ENCODE results near the gene HRAS. TPM values are rescaled to one million over a fixed set of nuclear protein-coding genes. Genes with fewer than 3 reads are reported as not detected.

HRAS gene
- total and polyA plus RNA-seq, 2 of the 13 experiments (the other 11 are each of a cell fraction or from before 2014, with no cell fraction given) = 32.9 to 50.0 TPM

DNA sequence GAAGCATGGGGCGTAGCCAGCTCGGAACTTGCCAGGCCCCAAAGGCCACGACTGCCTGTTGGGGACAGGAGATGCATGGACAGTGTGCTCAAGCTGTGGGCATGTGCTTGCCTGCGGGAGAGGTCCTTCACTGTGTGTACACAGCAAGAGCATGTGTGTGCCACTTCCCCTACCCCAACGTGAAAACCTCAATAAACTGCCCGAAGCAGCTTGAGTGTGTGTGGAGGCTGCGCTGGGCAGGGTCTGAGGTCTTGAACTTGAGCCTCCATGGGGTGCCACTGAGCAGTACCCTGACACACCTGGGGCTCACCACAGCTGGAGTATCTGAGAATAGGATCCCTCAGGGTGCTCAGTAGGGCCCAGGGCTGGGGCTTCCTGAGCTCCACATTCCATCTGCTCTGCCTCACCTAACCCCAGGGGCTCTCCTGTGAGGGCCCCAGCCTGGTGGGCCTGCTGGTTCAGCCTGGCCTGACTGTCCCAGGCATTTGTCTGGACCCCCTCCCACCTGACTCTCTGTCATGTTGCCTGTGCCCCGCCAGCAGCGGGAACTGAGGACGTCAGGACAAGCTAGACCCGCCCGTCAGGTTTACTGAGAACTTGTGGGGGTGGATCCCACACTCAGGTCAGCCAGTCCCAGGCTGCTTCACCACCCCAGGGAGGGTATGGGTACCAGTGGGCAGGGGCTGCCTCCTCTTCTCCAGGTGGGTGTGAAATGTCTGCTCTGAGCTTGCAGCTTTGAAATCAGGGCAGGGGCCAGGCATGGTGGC, 28.6 kb upstream of the HRAS start:
- Histone ChIP-seq H3K9me3 (ENCODE audit: low read length) (no peaks in the 10 kb centered on the region), H3K36me3 (replicated peaks in 1 of 2; ENCODE audit: control insufficient read depth in 1 of 2, insufficient read depth in 2 of 2, low read length in 2 of 2) (peaks cover 0 to 2% of the 10 kb centered on the region in 2 experiments; a peak in 3 of 5 replicates), H2AFZ (ENCODE audit: low read length) (no peak overlapping the region), H4K20me1 (ENCODE audit: insufficient read depth, low read length) (peaks cover 25% of the 10 kb centered on the region; the same call in 1 of the 2 replicates), H3K4me2 (ENCODE audit: low read depth, low read length) (no peak overlapping the region), H3K27me3 (ENCODE audit: control insufficient read depth in 1 of 2, insufficient read depth in 2 of 2, low read length in 2 of 2) (no peaks in the 10 kb centered on the region; a peak in 1 of 5 replicates), H3K4me3 (replicated peaks in 1 of 3; ENCODE audit: insufficient read depth in 1 of 3, low read depth in 2 of 3, low read length in 3 of 3) (no peak overlapping the region), H3K79me2 (ENCODE audit: insufficient read depth, low read length) (peaks cover 24% of the 10 kb centered on the region), H3K4me1 (ENCODE audit: insufficient read depth, low read length) (peaks cover 65% of the 10 kb centered on the region), H3K27ac (ENCODE audit: extremely low read length, insufficient read depth, low read length) (no peak overlapping the region), H3K9ac (ENCODE audit: insufficient read depth, low read depth, low read length) (no peak overlapping the region)
- FAIRE-seq = no peak
- CTCF ChIA-PET (ENCODE audit: low intra/inter-chr PET ratio, low total read pairs) = no interaction called here
- no peak for ATAC-seq
- DNase-seq (ENCODE audit: low spot score) = no peak
- in situ Hi-C loops (cut with HindIII; ENCODE audit: extremely low pct_ligation_motif_present, low pct_unique_long_range_greater_than_20kb) = no loop called here
- 98% methylated on average over 5 of the region's 12 CpGs for WGBS (ENCODE audit: low lambda C conversion rate)
- intact Hi-C loops (cut with micrococcal nuclease; ENCODE audit: unreplicated experiment) = no loop called here
- POLR2A ChIA-PET = interaction anchor here (1.2 kb wide), 1 partner anchor 12 kb away, joined by 4 read pairs; the partner anchor contains the start of gene PHRF1
- no TSS peak for BruUV-seq (replicated peaks)
- TF ChIP-seq AKAP8 (CRISPR knock-in tag; IDR thresholded peaks at IDR 0.05) (peak; percentile 14; the same call in 1 of the 2 replicates), ZC3H13 (CRISPR knock-in tag; IDR thresholded peaks at IDR 0.05) (peak; percentile 24; the same call in 1 of the 2 replicates), ZNF737 (CRISPR knock-in tag; IDR thresholded peaks at IDR 0.05; ENCODE audit: borderline replicate concordance) (no peak), POLR2G (IDR thresholded peaks at IDR 0.05; ENCODE audit: low read depth, low read length) (peak; percentile 52), NRL (CRISPR knock-in tag; IDR thresholded peaks at IDR 0.05; ENCODE audit: borderline replicate concordance) (0 out of 2 replicates have a peak, but pooled peaks have one; percentile 15), ZSCAN31 (CRISPR knock-in tag; IDR thresholded peaks at IDR 0.05; ENCODE audit: low read depth) (no peak), HIVEP1 (CRISPR knock-in tag; IDR thresholded peaks at IDR 0.05) (no peak), ZNF274 (CRISPR knock-in tag; IDR thresholded peaks at IDR 0.05) (0 out of 2 replicates have a peak, but pooled peaks have one; percentile 23), GZF1 (CRISPR knock-in tag; IDR thresholded peaks at IDR 0.05) (no peak), ZNF710 (CRISPR knock-in tag; IDR thresholded peaks at IDR 0.05; ENCODE audit: borderline replicate concordance) (no peak)
- TF ChIP-seq, protein P1, sequence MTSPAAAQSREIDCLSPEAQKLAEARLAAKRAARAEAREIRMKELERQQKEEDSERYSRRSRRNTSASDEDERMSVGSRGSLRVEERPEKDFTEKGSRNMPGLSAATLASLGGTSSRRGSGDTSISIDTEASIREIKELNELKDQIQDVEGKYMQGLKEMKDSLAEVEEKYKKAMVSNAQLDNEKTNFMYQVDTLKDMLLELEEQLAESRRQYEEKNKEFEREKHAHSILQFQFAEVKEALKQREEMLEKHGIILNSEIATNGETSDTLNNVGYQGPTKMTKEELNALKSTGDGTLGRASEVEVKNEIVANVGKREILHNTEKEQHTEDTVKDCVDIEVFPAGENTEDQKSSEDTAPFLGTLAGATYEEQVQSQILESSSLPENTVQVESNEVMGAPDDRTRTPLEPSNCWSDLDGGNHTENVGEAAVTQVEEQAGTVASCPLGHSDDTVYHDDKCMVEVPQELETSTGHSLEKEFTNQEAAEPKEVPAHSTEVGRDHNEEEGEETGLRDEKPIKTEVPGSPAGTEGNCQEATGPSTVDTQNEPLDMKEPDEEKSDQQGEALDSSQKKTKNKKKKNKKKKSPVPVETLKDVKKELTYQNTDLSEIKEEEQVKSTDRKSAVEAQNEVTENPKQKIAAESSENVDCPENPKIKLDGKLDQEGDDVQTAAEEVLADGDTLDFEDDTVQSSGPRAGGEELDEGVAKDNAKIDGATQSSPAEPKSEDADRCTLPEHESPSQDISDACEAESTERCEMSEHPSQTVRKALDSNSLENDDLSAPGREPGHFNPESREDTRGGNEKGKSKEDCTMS (CRISPR knock-in tag; conservative IDR thresholded peaks at IDR 0.05) = no peak
- TF ChIP-seq, protein P2, sequence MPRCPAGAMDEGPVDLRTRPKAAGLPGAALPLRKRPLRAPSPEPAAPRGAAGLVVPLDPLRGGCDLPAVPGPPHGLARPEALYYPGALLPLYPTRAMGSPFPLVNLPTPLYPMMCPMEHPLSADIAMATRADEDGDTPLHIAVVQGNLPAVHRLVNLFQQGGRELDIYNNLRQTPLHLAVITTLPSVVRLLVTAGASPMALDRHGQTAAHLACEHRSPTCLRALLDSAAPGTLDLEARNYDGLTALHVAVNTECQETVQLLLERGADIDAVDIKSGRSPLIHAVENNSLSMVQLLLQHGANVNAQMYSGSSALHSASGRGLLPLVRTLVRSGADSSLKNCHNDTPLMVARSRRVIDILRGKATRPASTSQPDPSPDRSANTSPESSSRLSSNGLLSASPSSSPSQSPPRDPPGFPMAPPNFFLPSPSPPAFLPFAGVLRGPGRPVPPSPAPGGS (CRISPR knock-in tag; IDR thresholded peaks at IDR 0.05) = 0 out of 2 replicates have a peak, but pooled peaks have one; percentile 27
- TF ChIP-seq, protein P3, sequence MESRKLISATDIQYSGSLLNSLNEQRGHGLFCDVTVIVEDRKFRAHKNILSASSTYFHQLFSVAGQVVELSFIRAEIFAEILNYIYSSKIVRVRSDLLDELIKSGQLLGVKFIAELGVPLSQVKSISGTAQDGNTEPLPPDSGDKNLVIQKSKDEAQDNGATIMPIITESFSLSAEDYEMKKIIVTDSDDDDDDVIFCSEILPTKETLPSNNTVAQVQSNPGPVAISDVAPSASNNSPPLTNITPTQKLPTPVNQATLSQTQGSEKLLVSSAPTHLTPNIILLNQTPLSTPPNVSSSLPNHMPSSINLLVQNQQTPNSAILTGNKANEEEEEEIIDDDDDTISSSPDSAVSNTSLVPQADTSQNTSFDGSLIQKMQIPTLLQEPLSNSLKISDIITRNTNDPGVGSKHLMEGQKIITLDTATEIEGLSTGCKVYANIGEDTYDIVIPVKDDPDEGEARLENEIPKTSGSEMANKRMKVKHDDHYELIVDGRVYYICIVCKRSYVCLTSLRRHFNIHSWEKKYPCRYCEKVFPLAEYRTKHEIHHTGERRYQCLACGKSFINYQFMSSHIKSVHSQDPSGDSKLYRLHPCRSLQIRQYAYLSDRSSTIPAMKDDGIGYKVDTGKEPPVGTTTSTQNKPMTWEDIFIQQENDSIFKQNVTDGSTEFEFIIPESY (CRISPR knock-in tag; IDR thresholded peaks at IDR 0.05) = peak; percentile 20; the same call in 1 of the 2 replicates
